Measurements from ENCODE around the gene CAPG.
A peak's percentile ranks its signal among the peaks of the same experiment; 100 is the strongest.
"Not testable (repeated sequence)": the region's sequence is repeated elsewhere in the genome, so short reads cannot be mapped to it uniquely, and the experiment has no call there.

Gene CAPG

DNA sequence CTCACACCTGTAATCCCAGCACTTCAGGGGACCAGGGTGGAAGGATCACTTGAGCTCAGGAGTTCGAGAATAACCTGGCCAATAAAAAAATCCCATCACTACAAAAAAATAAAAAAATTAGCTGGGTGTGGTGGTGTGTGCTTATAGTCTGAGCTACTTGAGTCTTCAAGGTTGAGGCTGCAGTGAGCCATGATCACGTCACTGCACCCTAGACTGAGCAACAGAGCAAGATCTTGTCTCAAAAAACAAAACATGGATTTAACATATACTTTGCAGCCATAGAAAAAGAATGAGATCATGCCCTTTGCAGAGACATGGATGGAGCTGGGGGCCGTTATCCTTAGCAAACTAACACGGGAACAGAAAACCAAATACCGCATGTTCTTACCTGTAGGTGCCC, 30.6 kb upstream of the CAPG start:
- H3K4me3 ChIP-seq (replicated peaks; ENCODE audit: low read depth, low read length), result no peak overlapping the region
- no peak for DNase-seq (ENCODE audit: extremely low read depth, insufficient read length)
- H3K36me3 ChIP-seq (ENCODE audit: control insufficient read depth, insufficient read depth, low read length), result no peaks in the 10 kb centered on the region
- TF ChIP-seq, protein P1, sequence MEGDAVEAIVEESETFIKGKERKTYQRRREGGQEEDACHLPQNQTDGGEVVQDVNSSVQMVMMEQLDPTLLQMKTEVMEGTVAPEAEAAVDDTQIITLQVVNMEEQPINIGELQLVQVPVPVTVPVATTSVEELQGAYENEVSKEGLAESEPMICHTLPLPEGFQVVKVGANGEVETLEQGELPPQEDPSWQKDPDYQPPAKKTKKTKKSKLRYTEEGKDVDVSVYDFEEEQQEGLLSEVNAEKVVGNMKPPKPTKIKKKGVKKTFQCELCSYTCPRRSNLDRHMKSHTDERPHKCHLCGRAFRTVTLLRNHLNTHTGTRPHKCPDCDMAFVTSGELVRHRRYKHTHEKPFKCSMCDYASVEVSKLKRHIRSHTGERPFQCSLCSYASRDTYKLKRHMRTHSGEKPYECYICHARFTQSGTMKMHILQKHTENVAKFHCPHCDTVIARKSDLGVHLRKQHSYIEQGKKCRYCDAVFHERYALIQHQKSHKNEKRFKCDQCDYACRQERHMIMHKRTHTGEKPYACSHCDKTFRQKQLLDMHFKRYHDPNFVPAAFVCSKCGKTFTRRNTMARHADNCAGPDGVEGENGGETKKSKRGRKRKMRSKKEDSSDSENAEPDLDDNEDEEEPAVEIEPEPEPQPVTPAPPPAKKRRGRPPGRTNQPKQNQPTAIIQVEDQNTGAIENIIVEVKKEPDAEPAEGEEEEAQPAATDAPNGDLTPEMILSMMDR (IDR thresholded peaks at IDR 0.05; ENCODE audit: insufficient read depth, low read length, poor library complexity, severe bottlenecking), result no peak
- no peaks in the 10 kb centered on the region for H3K27me3 ChIP-seq (replicated peaks; ENCODE audit: control insufficient read depth, insufficient read depth, low read length)

DNA sequence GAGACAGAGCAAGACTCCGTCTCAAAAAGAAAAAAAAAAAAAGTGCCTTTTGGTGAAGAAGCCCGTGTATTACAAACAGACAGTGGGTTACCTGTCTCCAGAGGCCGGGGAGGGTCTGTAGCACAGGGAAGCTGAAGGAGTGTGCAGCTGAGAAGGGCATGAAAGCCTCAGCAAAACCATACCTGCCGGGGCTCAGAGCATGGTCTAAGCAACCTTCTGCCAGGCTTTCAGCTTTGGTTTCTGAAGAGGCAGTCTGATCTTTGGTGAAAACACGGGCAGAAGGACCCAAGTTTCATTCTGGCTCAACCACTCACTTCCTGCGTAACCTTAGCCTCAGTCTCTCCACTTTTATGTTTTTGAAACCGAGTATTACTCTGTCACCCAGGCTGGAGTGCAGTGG, 29.8 kb upstream of the CAPG start:
- H3K27me3 ChIP-seq (replicated peaks; ENCODE audit: control insufficient read depth, insufficient read depth, low read length), result no peaks in the 10 kb centered on the region
- no peaks in the 10 kb centered on the region for H3K36me3 ChIP-seq (ENCODE audit: control insufficient read depth, insufficient read depth, low read length)
- no peak for DNase-seq (ENCODE audit: extremely low read depth, insufficient read length)
- TF ChIP-seq, protein P1 (IDR thresholded peaks at IDR 0.05; ENCODE audit: insufficient read depth, low read length, poor library complexity, severe bottlenecking), result no peak
- H3K4me3 ChIP-seq (replicated peaks; ENCODE audit: low read depth, low read length), result no peak overlapping the region

DNA sequence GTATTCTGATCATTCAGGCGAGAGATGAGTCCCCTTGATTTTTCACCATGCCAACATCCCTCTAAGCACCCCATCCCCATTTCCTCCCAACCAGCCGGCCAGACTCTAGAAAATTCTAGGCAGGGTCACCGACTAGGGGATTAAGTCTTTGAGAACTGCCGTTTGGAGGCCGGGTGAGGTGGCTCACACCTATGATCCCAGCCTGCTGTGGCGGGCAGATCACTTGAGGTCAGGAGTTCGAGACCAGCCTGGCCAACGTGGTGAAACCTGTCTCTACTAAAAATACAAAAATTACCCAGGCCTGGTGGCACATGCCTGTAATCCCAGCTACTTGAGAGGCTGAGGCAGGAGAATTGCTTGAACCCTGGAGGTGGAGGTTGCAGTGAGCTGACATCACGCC, 29.4 kb upstream of the CAPG start:
- DNase-seq (ENCODE audit: extremely low read depth, insufficient read length); H3K27me3 ChIP-seq (replicated peaks; ENCODE audit: control insufficient read depth, insufficient read depth, low read length); H3K36me3 ChIP-seq (ENCODE audit: control insufficient read depth, insufficient read depth, low read length); H3K4me3 ChIP-seq (replicated peaks; ENCODE audit: low read depth, low read length): not testable (repeated sequence)

- Histone ChIP-seq H3K27me3 (replicated peaks; ENCODE audit: control insufficient read depth, insufficient read depth, low read length) (no peaks in the 10 kb centered on the region), H3K36me3 (ENCODE audit: control insufficient read depth, insufficient read depth, low read length) (no peaks in the 10 kb centered on the region), H3K4me3 (replicated peaks; ENCODE audit: low read depth, low read length) (no peak overlapping the region)
- TF ChIP-seq, protein P1 (IDR thresholded peaks at IDR 0.05; ENCODE audit: insufficient read depth, low read length, poor library complexity, severe bottlenecking), result no peak
- no peak for DNase-seq (ENCODE audit: extremely low read depth, insufficient read length)
Observed at GRCh38 chr2:85439025-85439472, 28.9 kb upstream of the CAPG start.

GRCh38 chr2:85438201-85439024, 28.2 kb upstream of the CAPG start:
- Histone ChIP-seq H3K36me3 (ENCODE audit: control insufficient read depth, insufficient read depth, low read length) (no peaks in the 10 kb centered on the region), H3K4me3 (replicated peaks; ENCODE audit: low read depth, low read length) (peak overlapping the region; percentile 60), H3K27me3 (replicated peaks; ENCODE audit: control insufficient read depth, insufficient read depth, low read length) (no peaks in the 10 kb centered on the region)
- DNase-seq (ENCODE audit: extremely low read depth, insufficient read length), result peak; percentile 31
- TF ChIP-seq, protein P1 (IDR thresholded peaks at IDR 0.05; ENCODE audit: insufficient read depth, low read length, poor library complexity, severe bottlenecking), result no peak

DNA sequence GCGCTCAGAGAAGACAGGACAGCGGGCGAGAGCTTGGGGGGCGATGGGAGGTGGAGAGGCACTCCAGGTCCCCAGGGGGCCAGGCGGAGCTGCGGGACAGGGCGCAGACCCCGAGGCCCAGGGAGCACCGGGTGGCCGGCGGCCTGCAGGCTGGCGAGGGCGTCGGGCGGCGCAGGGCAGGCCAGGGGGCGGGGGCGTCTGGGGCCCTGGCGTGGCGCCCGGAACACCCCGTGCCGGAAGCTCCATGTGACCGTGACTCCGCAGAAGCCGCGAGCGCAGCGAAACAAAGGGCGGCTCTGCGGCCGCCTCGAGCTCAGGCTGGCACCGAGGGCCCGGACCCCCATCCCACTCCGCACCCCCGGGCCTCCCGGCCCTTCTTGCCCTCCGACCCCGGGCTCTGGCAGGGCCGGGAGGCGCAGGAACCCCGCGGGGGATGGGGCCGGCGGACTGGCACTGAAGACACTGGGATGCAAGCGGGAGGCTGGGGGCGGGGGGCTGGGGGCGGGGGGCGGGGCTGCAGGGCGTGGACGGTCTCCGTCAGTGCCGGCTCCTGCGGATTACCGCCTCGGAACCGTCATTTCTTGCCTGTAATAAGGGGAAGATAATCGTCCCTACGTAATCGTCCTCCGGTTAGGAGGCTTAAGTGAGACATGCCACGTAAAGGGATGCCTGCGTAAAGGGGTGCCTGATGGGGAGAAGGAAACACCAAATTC, 27.5 kb upstream of the CAPG start:
- DNase-seq (ENCODE audit: extremely low read depth, insufficient read length), result peak; percentile 88
- TF ChIP-seq, protein P1 (IDR thresholded peaks at IDR 0.05; ENCODE audit: insufficient read depth, low read length, poor library complexity, severe bottlenecking), result no peak
- no peaks in the 10 kb centered on the region for H3K36me3 ChIP-seq (ENCODE audit: control insufficient read depth, insufficient read depth, low read length)
- peak overlapping the region; percentile 60 for H3K4me3 ChIP-seq (replicated peaks; ENCODE audit: low read depth, low read length)
- H3K27me3 ChIP-seq (replicated peaks; ENCODE audit: control insufficient read depth, insufficient read depth, low read length), result no peaks in the 10 kb centered on the region

All from GM06990 (cell line).